Activated T-cell treated with anti-CD3 and anti-CD28 coated beads for 48 hours (primary cell): ENCODE data around the gene PDE8A.
"Not testable (repeated sequence)": the region's sequence is repeated elsewhere in the genome, so short reads cannot be mapped to it uniquely, and the experiment has no call there.

ENCODE experiments used
- DNase-seq: peaks from one replicate; pipeline ENCODE4 v3.0.0-alpha.2; 2020; ENCODE audit warnings: low read depth

The PDE8A gene

DNA sequence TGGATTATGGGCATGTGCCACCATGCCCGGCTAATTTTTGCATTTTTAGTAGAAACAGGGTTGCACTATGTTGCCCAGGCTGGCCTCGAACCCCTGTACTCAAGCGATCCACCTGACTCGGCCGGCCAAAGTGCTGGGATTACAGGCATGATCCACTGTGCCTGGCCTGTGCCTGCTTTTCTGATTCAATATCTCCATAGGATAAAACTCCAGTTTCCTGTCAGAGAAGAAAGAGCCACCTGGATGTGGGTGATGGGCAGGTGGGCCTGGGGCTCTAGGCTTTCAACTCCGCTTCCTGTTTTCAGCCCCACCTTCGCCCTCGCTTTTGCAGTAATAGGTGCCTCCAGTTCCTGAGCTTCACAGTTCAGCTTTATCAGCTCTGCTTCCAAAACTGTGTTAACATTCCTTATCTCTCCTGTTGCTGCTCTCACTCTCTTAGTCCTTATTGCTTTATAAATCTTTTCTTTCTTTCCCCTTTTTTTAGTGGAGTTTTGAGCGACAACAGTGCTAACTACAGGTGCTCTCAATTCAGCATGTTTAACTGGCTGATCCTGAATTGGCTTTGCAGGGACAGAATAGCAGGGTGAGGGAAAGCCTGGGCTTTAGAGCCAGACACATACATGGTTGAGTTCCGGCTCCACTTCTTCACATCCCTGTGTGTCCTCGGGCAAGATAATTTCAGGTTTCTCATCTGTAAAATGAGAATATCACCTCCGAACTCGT, 21.1 kb upstream of the PDE8A start:
- DNase-seq, result no peak

DNA sequence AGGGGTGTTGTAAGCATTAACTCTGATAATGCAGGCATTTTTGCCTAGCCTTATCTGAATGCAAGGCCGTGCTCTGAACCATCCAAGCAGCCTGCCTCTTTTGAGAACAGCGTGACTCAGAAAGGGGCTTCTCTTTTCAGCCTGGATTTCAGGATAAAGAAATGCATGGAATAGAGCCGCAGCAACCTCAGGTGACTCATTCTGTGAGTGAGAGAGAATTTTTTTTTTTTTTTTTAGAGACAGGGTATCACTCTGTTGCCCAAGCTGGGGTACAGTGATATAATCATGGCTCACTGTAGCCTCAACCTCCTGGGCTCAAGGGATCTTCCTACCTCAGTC, 20.6 kb upstream of the PDE8A start:
- DNase-seq, result no peak

DNA sequence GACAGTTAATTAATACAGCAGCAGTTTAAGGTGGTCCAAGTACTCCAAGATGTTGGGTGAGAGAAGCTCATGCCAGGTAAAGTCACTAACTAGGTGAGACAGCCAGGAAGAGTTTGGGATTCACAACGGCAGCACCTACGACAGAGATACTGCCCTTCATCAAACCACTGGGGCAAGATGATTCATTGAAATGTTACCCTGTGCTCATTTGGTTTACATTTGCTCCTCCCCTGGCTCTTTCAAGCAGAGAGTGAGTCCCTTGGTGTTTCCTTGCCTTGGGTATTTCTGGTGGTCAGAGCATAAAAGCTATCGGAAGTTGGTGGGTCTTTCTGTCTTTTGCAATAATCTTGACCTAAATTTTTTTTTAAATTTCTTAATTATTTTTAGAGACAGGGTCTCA, 19.9 kb upstream of the PDE8A start:
- no peak for DNase-seq

DNA sequence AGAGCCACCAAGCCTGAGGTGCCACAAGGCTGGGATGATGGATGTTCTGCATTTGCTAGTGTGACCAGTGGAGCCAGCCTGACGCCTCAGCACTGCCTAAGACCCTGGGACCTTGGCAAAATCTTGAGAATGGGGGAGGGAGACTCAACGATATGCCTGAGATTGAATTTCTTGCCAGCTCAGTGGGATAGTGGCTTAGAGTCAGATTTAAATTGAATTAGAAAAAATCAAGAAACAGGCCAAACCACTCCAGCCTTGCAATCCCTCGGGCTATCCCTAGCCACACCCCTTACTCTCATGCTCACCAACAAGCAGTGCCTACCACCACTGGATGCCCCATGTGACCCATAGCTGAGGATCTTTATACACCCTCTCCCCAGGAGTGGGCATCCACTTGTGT, 18.7 kb upstream of the PDE8A start:
- no peak for DNase-seq

DNA sequence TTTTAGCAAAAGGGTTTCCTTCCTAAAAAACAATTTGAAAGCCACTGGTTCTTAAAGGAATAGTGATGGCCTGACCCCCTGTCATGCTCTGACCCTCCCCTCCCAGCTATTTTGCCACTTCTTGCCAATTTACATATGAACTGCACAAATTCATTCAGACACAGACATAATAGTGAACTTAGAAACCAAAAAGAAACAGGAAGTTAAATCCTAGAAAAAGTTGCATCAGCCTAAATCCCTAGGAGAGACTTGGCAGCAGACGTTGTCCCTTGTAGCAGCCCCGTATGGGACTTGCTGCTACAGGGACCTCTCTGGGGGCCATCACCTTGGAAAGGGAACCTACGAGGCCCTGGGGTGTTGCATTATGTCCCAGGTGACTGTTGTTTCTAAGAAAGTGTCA, 14.3 kb upstream of the PDE8A start:
- no peak for DNase-seq

DNA sequence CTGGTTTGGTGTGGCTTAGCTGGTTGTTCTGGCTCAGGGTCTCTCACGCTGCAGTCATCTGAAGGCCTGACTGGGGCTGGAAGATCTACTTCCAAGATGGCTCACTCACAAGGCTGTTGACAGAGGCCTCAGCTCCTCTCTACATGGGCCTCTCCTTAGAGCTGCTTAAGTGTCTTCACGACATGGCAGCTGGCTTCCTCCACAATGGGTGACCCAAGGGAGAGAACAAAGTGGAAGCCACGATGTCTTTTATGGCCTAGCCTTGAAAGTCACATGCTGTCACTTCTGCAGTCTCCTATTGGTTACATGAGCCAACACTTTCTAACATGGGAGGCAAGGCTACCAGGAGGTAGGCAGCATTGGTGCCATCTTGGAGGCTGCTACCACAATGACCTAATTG, 13.4 kb upstream of the PDE8A start:
- DNase-seq, result no peak

DNA sequence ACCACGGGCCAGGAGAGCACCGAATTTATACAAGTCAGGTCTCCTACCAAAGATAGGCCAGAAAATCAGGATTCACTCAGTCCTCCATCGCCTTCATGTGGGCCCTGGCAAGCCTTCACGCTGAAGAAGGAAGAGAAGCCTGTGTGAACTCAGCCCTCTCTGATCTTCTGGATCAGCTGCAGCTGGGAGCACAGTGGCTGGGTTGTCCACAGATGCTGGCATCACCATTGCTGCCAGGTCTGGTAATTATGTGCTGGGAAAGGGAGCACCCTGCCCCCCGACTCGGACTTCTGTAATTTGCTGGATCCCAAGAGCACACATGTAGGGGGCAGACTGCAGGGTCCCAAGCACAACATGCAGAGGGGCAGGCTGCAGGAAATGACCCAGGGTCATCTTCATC, 12.4 kb upstream of the PDE8A start:
- no peak for DNase-seq

DNA sequence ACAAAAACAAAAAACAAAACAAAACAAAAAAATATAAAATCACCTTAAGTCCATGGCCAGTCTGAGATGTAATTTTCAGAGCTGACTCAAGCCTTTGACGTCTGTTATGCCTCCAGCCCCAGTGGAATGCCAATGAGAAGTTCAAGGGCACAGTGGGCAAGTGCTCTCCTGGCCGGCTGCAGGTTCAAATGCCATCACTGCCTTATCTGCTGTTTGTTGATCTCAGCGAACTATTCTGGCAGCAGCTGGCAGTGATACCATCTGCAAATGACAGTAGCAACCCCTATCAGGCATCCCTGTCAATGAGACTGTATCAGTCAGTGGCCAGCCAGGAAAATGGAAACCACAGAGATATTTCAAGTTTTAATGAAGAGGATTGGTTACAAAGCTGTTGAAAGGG, 10.8 kb upstream of the PDE8A start:
- no peak for DNase-seq

DNA sequence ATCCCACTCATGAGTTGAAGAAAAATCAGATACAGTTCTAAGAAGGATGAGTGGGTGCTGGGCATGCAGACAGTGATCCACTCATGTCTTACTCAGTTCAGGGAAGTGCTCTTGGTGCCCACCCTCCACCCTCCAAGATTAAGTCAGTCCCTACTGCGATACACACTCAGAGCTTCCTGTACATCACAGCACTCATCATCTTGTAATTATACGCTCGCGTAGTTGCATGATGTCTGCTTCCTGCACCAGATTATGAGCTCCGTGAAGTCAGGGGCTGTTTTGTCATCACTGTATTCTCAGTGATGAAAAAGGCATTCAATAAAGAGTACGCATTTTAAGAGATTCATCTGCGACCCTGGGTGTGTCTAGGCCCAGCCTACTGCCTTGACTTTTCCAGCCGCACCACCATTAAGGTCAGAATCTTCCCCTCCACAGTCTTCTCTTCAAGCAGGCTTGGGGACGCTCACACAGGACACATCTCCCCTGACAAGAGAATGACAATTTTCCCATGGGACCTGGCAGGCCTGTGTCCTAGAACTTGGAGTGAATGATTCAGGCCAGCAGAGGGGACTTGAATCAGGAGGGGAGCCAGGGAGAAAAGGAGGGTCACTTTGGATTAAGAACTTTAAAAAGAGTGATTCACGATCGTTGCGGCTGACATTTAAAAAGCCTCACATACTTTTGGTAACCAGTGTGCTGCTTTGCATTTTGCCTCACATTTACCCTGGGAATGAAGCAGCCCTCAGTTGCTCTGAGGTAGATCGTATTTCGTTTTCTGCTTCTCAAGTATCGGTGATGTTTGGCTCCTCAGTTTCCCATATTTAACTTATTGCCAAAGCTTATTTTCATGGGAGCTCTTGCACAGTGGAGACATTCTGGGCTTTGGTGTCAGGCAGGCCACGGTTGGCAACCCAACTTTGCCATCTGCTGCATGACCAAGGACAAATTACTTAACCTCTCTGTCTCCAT, 7.9 kb upstream of the PDE8A start:
- DNase-seq, result no peak

DNA sequence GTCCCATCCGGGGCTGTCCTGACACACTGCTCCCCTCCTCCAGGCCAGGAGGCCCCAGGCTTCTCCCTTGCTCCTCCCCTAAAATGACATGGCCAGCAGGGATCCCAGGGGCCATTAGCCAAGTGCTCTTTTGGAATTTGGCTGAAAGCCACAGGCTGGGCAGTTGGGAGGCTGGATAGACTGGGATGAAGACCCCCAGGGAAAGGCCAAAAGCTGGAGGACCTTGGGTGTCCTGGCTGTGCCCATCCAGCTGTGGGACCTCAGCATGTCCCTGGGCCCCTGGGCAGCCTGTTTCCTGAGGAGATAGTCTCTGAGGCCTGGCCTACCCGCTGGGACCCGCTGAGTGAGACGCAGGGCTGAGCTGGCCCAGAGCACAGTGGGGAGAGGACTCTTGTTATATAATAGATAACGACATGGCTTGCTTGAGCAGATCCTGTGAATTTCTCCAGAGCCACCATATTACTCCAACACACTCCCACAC, 5.7 kb upstream of the PDE8A start:
- no peak for DNase-seq

DNA sequence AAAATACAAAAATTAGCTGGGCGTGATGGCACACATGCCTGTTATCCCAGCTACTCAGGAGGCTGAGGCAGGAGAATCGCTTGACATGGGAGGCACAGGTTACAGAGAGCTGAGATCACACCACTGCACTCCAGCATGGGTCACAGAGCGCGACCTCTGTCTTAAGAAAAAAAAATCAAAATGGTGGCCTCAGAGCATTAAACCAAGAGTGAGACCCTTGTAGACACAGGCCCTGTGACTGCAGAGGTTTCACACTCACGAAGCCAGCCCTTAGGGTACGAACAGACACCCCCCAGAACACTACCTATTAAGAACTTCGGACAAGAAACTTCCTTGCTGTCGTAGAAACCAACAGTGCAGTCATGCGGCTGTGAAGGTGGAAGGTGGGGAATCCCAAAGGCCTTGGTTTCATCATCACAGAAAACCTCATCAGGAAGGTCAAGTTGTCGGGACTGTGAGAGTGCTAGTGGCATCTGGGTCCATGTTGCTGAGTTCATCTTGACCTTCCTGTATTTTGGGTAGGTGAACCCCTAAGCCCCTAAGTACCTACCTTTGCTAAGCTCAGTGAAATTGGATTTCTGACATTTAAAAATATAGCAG, 4.8 kb upstream of the PDE8A start:
- DNase-seq, result no peak

DNA sequence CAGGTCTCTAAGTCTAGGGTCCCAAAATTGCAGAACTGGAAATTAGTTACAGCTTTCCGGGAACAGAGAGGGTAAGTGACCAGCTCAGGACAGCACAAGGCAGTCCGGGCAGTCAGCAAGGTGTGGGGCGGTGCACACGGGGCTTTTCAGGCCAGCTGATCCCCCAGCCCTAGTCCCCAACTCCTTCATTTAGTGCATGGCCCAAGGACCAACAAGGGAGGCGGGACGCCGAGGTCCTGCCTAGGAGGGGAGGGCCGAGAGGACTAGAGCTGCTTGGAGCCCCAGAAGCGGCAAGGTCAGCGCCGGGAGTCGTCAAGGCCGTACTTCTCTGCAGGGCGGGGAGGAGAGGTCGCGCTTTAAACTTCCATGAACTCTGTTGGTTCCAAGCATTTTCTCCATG, 2.0 kb upstream of the PDE8A start:
- no peak for DNase-seq

DNA sequence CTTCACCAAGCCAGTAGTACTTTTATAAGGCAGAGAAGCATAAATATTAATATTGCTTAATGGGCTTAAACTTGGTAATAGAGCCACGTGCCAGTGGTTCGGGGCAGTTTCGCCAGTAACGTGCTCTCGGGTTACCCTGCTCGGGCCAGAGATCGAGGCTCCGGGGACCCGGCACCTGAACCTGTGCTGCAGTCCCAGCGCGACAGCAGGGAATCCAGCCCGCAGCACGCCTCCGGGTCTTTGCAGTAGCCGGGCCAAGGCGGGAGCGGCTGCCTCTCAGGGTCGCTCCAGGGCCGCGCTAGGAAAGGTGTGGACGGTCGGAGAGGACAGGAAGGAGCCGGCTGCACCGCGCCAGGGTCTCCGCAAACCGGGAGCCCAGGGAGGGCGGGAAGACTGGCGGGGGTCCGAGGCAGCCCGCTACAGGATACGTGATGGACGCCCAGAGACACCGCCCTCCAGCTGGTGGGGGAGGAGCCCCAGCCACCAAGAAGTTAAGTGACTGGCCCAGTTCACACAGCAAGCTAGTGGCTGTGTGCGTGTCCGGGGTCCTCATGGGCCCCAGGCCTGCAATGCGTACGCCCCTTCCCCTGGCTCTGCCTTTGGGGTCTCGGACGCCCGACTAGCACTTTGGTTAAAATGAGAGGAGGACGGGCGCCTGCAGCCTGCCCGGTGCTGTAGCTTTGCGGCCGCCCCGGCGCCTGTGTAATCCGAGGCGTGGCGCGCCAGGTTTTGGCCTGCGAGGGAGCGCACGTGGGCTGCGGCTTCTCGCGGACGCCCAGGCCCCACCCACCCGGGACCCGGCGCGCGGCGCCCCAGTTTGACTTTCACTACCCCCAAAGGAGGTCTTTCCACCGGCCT, 1.2 kb upstream of the PDE8A start:
- peak; percentile 82 for DNase-seq

DNA sequence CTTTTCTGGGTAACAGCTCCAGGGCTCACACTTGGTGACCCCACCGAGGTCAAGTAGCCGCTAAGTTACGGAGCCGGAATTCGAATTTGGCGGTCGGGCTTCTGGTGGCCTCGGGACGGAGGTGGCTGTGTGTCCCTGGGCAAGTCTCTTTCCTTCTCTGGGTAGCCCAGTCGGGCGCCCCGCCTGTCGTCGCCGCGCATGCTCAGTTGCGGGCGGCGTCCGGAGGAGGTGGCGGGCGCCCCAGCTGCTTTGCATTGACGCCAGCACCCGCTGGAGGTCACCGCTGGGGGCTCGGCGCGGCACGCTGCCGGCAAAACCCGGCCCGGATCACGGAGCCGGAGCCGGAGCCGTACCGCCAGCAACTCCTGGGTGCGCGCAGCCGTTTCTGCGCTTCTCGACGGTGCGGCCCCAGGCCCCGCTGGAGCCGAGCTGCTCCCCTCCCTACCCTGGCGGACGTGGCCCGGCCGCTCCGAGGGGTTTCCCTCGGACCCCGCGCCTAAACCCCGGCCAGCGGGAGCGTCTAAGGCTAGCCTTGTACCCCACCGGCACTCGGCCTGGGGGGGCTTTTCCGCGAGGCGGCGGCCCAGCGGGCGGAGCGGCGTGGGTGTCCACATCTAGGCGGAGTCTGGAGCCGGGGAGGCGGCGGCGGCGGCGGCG, 474 bp upstream of the PDE8A start:
- peak; percentile 98 for DNase-seq

DNA sequence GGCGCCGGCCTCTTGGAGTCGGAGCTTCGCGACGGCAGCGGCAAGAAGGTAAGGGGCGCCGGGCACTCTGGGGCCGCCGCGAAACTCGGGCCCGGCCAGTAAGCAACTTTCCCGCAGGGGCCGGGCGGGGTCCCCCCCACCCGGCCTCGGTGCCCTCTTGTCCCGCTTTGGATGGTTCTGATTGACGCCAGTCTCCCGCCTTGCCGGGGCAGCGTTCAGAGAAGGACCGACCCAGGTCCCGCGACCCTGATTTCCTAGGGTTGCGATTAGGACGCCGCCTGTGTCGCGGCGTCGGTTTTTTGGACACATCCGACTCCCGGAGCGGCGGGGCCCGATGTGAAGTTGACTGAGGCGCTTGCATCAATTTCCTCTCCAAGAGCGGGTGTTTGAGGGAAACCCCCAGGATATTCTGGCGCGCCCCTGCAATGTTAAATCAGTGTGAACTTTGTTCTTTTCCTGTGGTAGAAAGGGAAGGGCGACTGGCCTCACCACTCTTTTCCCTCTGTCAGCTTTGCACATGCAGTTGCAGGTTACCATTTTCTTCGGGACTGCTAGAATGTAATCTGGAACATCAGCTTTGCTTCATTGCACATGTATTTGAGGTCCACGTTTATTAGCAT, 755 bp downstream of the PDE8A start:
- peak; percentile 43 for DNase-seq

DNA sequence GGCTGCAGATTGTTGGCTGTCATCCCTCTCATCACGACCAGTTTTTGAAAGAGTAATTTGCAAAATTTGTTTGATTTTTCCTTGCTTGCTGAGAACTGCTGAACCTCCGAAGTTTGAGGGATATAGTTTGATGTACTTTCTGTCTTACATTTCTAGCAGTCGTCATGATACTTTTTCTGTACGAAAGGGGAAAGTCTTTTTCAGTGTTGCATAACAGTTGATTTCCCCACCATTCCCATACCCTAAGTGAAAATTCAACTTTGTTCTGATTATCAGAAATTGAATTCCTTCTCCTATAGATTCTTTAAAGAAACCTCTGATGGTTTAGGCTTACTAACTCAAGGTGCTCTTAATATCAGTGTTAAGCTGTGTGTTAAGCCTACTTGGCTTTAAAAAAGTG, 1.6 kb downstream of the PDE8A start:
- DNase-seq, result no peak

DNA sequence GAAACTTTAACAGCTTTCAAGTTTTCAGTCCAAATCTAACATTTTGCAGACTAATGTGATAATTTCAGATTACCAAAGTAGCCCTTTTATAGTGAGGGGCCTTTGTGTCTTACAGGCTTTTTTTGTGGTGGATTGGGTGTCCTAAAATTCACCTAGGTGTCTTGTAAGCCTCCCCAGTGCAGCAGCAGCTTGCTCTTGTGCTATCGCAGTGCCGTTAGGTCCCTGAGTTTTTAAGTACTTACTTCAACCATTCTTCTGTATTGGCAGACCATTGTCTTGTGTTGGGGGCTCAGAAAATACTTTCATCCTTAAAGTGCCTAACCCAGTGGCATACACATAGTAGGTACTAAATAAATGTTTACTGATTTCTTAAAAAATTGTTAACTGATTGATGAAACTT, 2.1 kb downstream of the PDE8A start:
- DNase-seq, result no peak

DNA sequence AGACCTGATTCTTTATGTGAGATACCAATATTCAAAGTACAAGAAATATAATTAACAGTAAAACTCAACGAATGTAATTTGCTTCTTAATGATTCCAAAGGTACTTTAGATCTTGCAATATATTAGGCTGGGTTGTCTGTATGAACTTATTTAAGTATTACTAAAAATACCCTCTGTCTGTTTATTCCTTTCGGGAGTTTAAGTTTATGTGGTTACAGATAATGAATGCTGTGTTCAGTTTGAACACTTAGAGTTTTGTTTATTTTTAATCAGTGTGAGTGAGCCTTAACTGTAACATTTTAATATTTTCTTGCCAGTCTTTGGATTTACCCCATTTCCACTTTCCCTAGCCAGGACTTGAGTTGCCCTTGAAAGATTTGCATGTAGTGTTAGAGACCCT, 3.5 kb downstream of the PDE8A start:
- no peak for DNase-seq

DNA sequence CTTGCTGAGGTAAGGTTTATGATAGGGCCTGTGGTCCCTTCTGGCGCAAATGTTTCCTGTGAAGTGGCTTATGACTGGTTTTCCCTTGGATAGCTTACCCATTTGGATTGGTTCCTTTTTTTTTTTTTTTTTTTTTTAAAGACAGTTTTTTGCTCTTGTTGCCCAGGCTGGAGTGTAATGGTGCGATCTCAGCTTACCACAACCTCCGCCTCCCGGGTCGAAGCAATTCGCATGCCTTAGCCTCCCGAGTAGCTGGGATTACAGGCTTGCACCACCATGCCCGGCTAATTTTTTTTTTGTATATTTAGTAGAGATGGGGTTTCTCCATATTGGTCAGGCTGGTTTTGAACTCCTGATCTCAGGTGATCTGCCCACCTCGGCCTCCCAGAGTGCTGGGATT, 5.7 kb downstream of the PDE8A start:
- not testable (repeated sequence) for DNase-seq

DNA sequence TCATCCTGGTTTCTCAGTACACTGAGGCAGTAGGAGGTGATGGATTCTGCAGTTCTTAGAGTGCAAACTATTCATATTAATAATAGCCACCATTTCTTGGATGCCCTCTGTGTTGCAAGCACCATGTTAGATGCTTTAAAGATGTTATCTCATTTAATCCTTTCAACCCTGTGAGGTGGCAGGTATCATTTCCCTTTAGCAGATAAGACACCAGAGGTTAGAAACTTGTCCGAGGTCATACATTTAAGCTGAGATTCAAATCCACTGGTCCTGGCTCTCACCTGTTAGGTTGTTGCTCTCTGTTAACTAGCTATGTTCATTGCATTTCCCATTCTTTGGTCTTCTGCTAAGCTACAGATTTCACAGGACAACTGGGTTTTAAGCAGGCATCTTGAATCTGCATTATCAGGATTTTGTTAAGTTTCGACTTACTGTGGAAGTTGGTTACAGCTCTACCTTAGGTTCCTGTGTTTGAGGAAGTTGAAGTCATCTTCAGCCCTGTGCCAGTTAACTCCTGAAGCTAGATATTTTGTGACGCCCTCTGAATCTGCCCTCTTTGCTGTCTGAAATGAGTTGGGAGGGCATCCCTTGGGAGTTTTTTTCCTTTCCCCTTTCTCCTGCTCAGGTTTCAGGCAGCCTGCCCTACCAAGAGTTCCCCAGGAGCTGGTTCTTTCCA, 6.4 kb downstream of the PDE8A start:
- DNase-seq, result no peak
